H9 (cell line): ENCODE results near the gene ATP2C1. TPM values are rescaled to one million over a fixed set of nuclear protein-coding genes. Genes with fewer than 3 reads are reported as not detected.

Source experiments
- DNase-seq: peaks from one replicate; pipeline ENCODE4 v3.0.0-alpha.2; 2017
- H2AFZ ChIP-seq: one replicate; pipeline ENCODE4 v1.6.1; 2013; ENCODE audit warnings: mild to moderate bottlenecking, low read length, control low read depth, moderate library complexity
- H2AK5ac ChIP-seq: 2 replicates; pipeline ENCODE4 v1.6.1; 2013; ENCODE audit warnings: low read length, control low read depth, mixed read lengths; ENCODE audit not compliant: insufficient read length
- H2BK120ac ChIP-seq: one replicate; pipeline ENCODE4 v1.6.1; 2013; ENCODE audit warnings: low read depth, mild to moderate bottlenecking, low read length, control low read depth, inconsistent platforms; ENCODE audit not compliant: poor library complexity, severe bottlenecking
- H2BK12ac ChIP-seq: 2 replicates; pipeline ENCODE4 v1.6.1; 2013; ENCODE audit warnings: low read length, control low read depth, mixed read lengths, low read depth; ENCODE audit not compliant: insufficient read length
- H2BK15ac ChIP-seq: 2 replicates; pipeline ENCODE4 v1.6.1; 2013; ENCODE audit warnings: low read depth, low read length, control low read depth
- H2BK20ac ChIP-seq: one replicate; pipeline ENCODE4 v1.6.1; 2013; ENCODE audit warnings: low read depth, mild to moderate bottlenecking, low read length, control low read depth, inconsistent platforms; ENCODE audit not compliant: poor library complexity, severe bottlenecking
- H2BK5ac ChIP-seq: 2 replicates; pipeline ENCODE4 v1.6.1; 2013; ENCODE audit warnings: low read length, control low read depth, mixed read lengths; ENCODE audit not compliant: insufficient read length
- H3K14ac ChIP-seq: 2 replicates; pipeline ENCODE4 v1.6.1; 2013; ENCODE audit warnings: low read length, control low read depth; ENCODE audit not compliant: insufficient read depth
- H3K18ac ChIP-seq: 2 replicates; pipeline ENCODE4 v1.6.1; 2013; ENCODE audit warnings: low read depth, mild to moderate bottlenecking, mixed read lengths, low read length, control low read depth; ENCODE audit not compliant: insufficient read length
- H3K23ac ChIP-seq: 2 replicates; pipeline ENCODE4 v1.6.1; 2013; ENCODE audit warnings: low read length, control low read depth, mixed read lengths, low read depth; ENCODE audit not compliant: insufficient read length
- H3K23me2 ChIP-seq: 2 replicates; pipeline ENCODE4 v1.6.1; 2013; ENCODE audit warnings: low read depth, mild to moderate bottlenecking, mixed read lengths, low read length, control low read depth; ENCODE audit not compliant: insufficient read length, poor library complexity, severe bottlenecking
- H3K27ac ChIP-seq: 2 replicates; pipeline ENCODE4 v1.5.1; 2013; ENCODE audit warnings: low read length, control low read depth, mixed read lengths, low read depth; ENCODE audit not compliant: insufficient read length
- H3K27me3 ChIP-seq: 2 replicates; pipeline ENCODE4 v1.6.1; 2013; ENCODE audit warnings: low read length, control low read depth, inconsistent platforms; ENCODE audit not compliant: insufficient read depth
- H3K4ac ChIP-seq: 2 replicates; pipeline ENCODE4 v1.6.1; 2013; ENCODE audit warnings: low read depth, mild to moderate bottlenecking, control low read depth, inconsistent platforms, low read length, moderate library complexity
- H3K4me1 ChIP-seq: 2 replicates; pipeline ENCODE4 v1.6.1; 2013; ENCODE audit warnings: low read length, control low read depth, inconsistent platforms; ENCODE audit not compliant: insufficient read depth
- H3K4me2 ChIP-seq: 2 replicates; pipeline ENCODE4 v1.6.1; 2013; ENCODE audit warnings: low read length, control low read depth, mixed read lengths; ENCODE audit not compliant: insufficient read length, insufficient read depth
- H3K56ac ChIP-seq: 2 replicates; pipeline ENCODE4 v1.6.1; 2013; ENCODE audit warnings: low read depth, mild to moderate bottlenecking, mixed read lengths, low read length, control low read depth; ENCODE audit not compliant: insufficient read length
- H3K79me1 ChIP-seq: 2 replicates; pipeline ENCODE4 v1.6.1; 2013; ENCODE audit warnings: low read depth, mild to moderate bottlenecking, moderate library complexity, low read length, control low read depth, inconsistent platforms; ENCODE audit not compliant: insufficient read depth, poor library complexity, severe bottlenecking
- H3K79me2 ChIP-seq: 2 replicates; pipeline ENCODE4 v1.6.1; 2013; ENCODE audit warnings: low read length, control low read depth, inconsistent platforms; ENCODE audit not compliant: insufficient read depth
- H3K9ac ChIP-seq: 2 replicates; pipeline ENCODE4 v1.6.1; 2013; ENCODE audit warnings: low read length, control low read depth, mixed read lengths; ENCODE audit not compliant: insufficient read length; ENCODE audit errors: extremely low read depth
- H3K9me3 ChIP-seq: one replicate; pipeline ENCODE4 v1.6.1; 2013; ENCODE audit warnings: low read depth, low read length, inconsistent platforms; ENCODE audit not compliant: control insufficient read depth
- H3T11ph ChIP-seq: one replicate; pipeline ENCODE4 v1.6.1; 2013; ENCODE audit warnings: mild to moderate bottlenecking, low read length, control low read depth, inconsistent platforms
- H4K20me1 ChIP-seq: one replicate; pipeline ENCODE4 v1.6.1; 2013; ENCODE audit not compliant: control insufficient read depth, insufficient read length, insufficient read depth
- H4K5ac ChIP-seq: 2 replicates; pipeline ENCODE4 v1.6.1; 2013; ENCODE audit warnings: low read depth, mild to moderate bottlenecking, mixed read lengths, low read length, control low read depth; ENCODE audit not compliant: insufficient read length
- H4K8ac ChIP-seq: replicated peaks from 2 replicates; pipeline ENCODE4 v1.6.1; 2013; ENCODE audit warnings: low read length, control low read depth, mixed read lengths, low read depth; ENCODE audit not compliant: insufficient read length
- H4K91ac ChIP-seq: 2 replicates; pipeline ENCODE4 v1.6.1; 2013; ENCODE audit warnings: low read depth, mild to moderate bottlenecking, moderate library complexity, mixed read lengths, low read length, control low read depth; ENCODE audit not compliant: insufficient read length
- H3K27ac Mint-ChIP-seq, 3 experiments: 2 replicates in 2 of 3; 3 replicates in 1 of 3; pipeline ENCODE4 v1.8.0; 2020 to 2021; ENCODE audit warnings: mixed read lengths in 3 of 3, mild to moderate bottlenecking in 1 of 3, moderate library complexity in 1 of 3
- H3K27me3 Mint-ChIP-seq: 2 replicates; pipeline ENCODE4 v1.8.0; 2021; ENCODE audit warnings: low read depth, mild to moderate bottlenecking, moderate library complexity, mixed read lengths
- H3K36me3 Mint-ChIP-seq, 3 experiments: 2 replicates in 2 of 3; 3 replicates in 1 of 3; pipeline ENCODE4 v1.8.0; 2020 to 2021; ENCODE audit warnings: low read depth in 3 of 3, mixed read lengths in 3 of 3; ENCODE audit not compliant: insufficient read depth in 1 of 3
- H3K4me1 Mint-ChIP-seq, 2 experiments: 2 replicates each; pipeline ENCODE4 v1.8.0; 2020; ENCODE audit warnings: mixed read lengths in 2 of 2
- H3K4me3 Mint-ChIP-seq, 2 experiments: 2 replicates in 1 of 2; 3 replicates in 1 of 2; pipeline ENCODE4 v1.8.0; 2020 to 2021; ENCODE audit warnings: mild to moderate bottlenecking in 2 of 2, mixed read lengths in 2 of 2, moderate library complexity in 1 of 2
- H3K9me3 Mint-ChIP-seq, 2 experiments: 2 replicates in 1 of 2; 3 replicates in 1 of 2; pipeline ENCODE4 v1.8.0; 2020; ENCODE audit warnings: mild to moderate bottlenecking in 2 of 2, mixed read lengths in 2 of 2, moderate library complexity in 1 of 2
- total RNA-seq: library from RNA; stranded (reverse); gene quantifications from 2 replicates; pipeline ENCODE4 v1.2.1, GENCODE V29; 2021
- TF ChIP-seq, protein P1 (sequence below): fragments of 200-600 bp; sonication (generic); conservative IDR thresholded peaks from 3 replicates; pipeline ENCODE4 v1.8.0; 2021; ENCODE audit warnings: antibody characterized with exemption, mild to moderate bottlenecking

ATP2C1 gene
- total RNA-seq, 1 experiment from 2014 or later: 65.5 TPM

DNA sequence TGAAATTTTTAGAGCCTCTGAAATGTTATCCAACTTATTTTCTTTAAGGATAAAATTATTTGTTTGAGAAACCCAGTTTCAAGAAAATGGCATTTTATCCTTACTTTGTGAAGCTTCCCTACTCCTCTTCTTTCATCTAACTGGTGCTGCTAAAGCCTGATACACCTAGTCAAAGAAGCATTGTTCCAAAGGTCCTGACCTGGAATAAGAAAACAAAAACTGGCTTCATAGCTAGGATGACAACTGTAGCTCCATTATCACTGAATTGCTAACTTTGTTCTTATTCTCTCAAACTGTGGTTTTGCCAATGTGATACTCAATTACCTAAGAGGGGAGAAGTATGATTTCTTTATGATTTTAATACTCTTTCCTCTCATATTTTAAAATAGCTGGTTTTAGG is 27.6 kb upstream of the ATP2C1 start:
- Mint-ChIP-seq H3K9me3 (peaks cover 12 to 13% of the 10 kb centered on the region in 2 experiments; a peak in 4 of 5 replicates), H3K4me1 (no peaks in the 10 kb centered on the region), H3K27ac (no peak overlapping the region), H3K4me3 (no peak overlapping the region), H3K27me3 (peaks cover 1% of the 10 kb centered on the region; the same call in 1 of the 2 replicates), H3K36me3 (peaks cover 2 to 5% (median 5%) of the 10 kb centered on the region in 3 experiments; a peak in 4 of 7 replicates)
- Histone ChIP-seq H4K20me1 (no peaks in the 10 kb centered on the region), H3K79me1 (no peaks in the 10 kb centered on the region), H3K4me2 (no peak overlapping the region), H3T11ph (no peak overlapping the region), H3K4ac (no peak overlapping the region), H3K18ac (no peak overlapping the region), H3K56ac (no peak overlapping the region), H2AK5ac (no peak overlapping the region), H3K27me3 (no peaks in the 10 kb centered on the region), H2BK12ac (no peak overlapping the region), H4K5ac (no peak overlapping the region), H3K4me1 (no peaks in the 10 kb centered on the region), H3K23me2 (no peaks in the 10 kb centered on the region), H3K79me2 (no peaks in the 10 kb centered on the region), H3K23ac (no peak overlapping the region), H2BK20ac (no peak overlapping the region), H2BK120ac (no peak overlapping the region), H4K91ac (no peak overlapping the region), H3K27ac (no peak overlapping the region), H3K14ac (no peak overlapping the region), H2BK15ac (no peak overlapping the region), H3K9me3 (no peaks in the 10 kb centered on the region), H4K8ac (no peak overlapping the region), H2BK5ac (no peak overlapping the region), H2AFZ (no peak overlapping the region), H3K9ac (no peak overlapping the region)
- TF ChIP-seq, protein P1, sequence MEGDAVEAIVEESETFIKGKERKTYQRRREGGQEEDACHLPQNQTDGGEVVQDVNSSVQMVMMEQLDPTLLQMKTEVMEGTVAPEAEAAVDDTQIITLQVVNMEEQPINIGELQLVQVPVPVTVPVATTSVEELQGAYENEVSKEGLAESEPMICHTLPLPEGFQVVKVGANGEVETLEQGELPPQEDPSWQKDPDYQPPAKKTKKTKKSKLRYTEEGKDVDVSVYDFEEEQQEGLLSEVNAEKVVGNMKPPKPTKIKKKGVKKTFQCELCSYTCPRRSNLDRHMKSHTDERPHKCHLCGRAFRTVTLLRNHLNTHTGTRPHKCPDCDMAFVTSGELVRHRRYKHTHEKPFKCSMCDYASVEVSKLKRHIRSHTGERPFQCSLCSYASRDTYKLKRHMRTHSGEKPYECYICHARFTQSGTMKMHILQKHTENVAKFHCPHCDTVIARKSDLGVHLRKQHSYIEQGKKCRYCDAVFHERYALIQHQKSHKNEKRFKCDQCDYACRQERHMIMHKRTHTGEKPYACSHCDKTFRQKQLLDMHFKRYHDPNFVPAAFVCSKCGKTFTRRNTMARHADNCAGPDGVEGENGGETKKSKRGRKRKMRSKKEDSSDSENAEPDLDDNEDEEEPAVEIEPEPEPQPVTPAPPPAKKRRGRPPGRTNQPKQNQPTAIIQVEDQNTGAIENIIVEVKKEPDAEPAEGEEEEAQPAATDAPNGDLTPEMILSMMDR: no peak
- DNase-seq: no peak
